ENCODE measurements around the gene RGS5. TPM values are rescaled to one million over a fixed set of nuclear protein-coding genes. Genes with fewer than 3 reads are reported as not detected.

RGS5 gene
- polyA plus RNA-seq, 1 donor (not counting 4 experiments of a cell fraction or from before 2014, with no cell fraction given): 4.1 TPM

- Histone ChIP-seq H3K27me3 (ENCODE audit: control insufficient read depth, extremely low read depth, insufficient read depth, low read length) (no peaks in the 10 kb centered on the region), H3K9ac (ENCODE audit: control insufficient read depth, extremely low read depth, insufficient read depth, low read length) (no peak overlapping the region), H2AFZ (ENCODE audit: control insufficient read depth, low read length) (no peak overlapping the region), H3K9me3 (ENCODE audit: control insufficient read depth, low read depth, low read length) (no peaks in the 10 kb centered on the region), H3K9me1 (ENCODE audit: control insufficient read depth, extremely low read depth, insufficient read depth, low read length) (no peaks in the 10 kb centered on the region), H3K36me3 (ENCODE audit: control insufficient read depth in 2 of 2, extremely low read depth in 1 of 2, insufficient read depth in 2 of 2, low read length in 2 of 2) (no peaks in the 10 kb centered on the region), H3K4me1 (ENCODE audit: control insufficient read depth, extremely low read depth, insufficient read depth, low read length) (no peaks in the 10 kb centered on the region), H4K20me1 (ENCODE audit: control insufficient read depth, extremely low read depth, insufficient read depth, low read length) (no peaks in the 10 kb centered on the region), H3K79me2 (ENCODE audit: control insufficient read depth, insufficient read depth, low read length) (no peaks in the 10 kb centered on the region), H3K4me3 (ENCODE audit: control insufficient read depth in 2 of 3, extremely low read depth in 1 of 3, insufficient read depth in 2 of 3, low read depth in 1 of 3, low read length in 3 of 3) (no peak overlapping the region), H3K27ac (ENCODE audit: control insufficient read depth, insufficient read depth, low read length) (no peak overlapping the region), H3K4me2 (ENCODE audit: control insufficient read depth, extremely low read depth, insufficient read depth, low read depth, low read length) (no peak overlapping the region)
- DNase-seq (ENCODE audit: low read depth, low spot score) (no peak), FAIRE-seq (no peak)
- TF ChIP-seq EZH2 (IDR thresholded peaks at IDR 0.05; ENCODE audit: low read length): no peak
- TF ChIP-seq CTCF (optimal IDR thresholded peaks at IDR 0.05 in 1 of 3, IDR thresholded peaks at IDR 0.05 in 1 of 3, conservative IDR thresholded peaks at IDR 0.05 in 1 of 3; ENCODE audit: extremely low read depth in 1 of 3, insufficient read depth in 2 of 3, low read length in 3 of 3): no peak
- dilution Hi-C loops (cut with MboI; ENCODE audit: extremely low pct_ligation_motif_present, low sequenced_read_pairs): no loop called here
These were observed 77.9 kb downstream of the RGS5 start for GRCh38 chr1:163124812-163125211.

- Histone ChIP-seq H3K9me1 (ENCODE audit: control insufficient read depth, extremely low read depth, insufficient read depth, low read length) (no peaks in the 10 kb centered on the region), H3K36me3 (ENCODE audit: control insufficient read depth in 2 of 2, extremely low read depth in 1 of 2, insufficient read depth in 2 of 2, low read length in 2 of 2) (no peaks in the 10 kb centered on the region), H3K9me3 (ENCODE audit: control insufficient read depth, low read depth, low read length) (no peaks in the 10 kb centered on the region), H3K9ac (ENCODE audit: control insufficient read depth, extremely low read depth, insufficient read depth, low read length) (no peak overlapping the region), H2AFZ (ENCODE audit: control insufficient read depth, low read length) (no peak overlapping the region), H3K79me2 (ENCODE audit: control insufficient read depth, insufficient read depth, low read length) (no peaks in the 10 kb centered on the region), H4K20me1 (ENCODE audit: control insufficient read depth, extremely low read depth, insufficient read depth, low read length) (no peaks in the 10 kb centered on the region), H3K4me3 (ENCODE audit: control insufficient read depth in 2 of 3, extremely low read depth in 1 of 3, insufficient read depth in 2 of 3, low read depth in 1 of 3, low read length in 3 of 3) (no peak overlapping the region), H3K4me1 (ENCODE audit: control insufficient read depth, extremely low read depth, insufficient read depth, low read length) (no peaks in the 10 kb centered on the region), H3K27me3 (ENCODE audit: control insufficient read depth, extremely low read depth, insufficient read depth, low read length) (no peaks in the 10 kb centered on the region), H3K4me2 (ENCODE audit: control insufficient read depth, extremely low read depth, insufficient read depth, low read depth, low read length) (no peak overlapping the region), H3K27ac (ENCODE audit: control insufficient read depth, insufficient read depth, low read length) (no peak overlapping the region)
- FAIRE-seq: no peak
- dilution Hi-C loops (cut with MboI; ENCODE audit: extremely low pct_ligation_motif_present, low sequenced_read_pairs): no loop called here
- no peak for DNase-seq (ENCODE audit: low read depth, low spot score)
- TF ChIP-seq EZH2 (IDR thresholded peaks at IDR 0.05; ENCODE audit: low read length) (no peak), CTCF (optimal IDR thresholded peaks at IDR 0.05 in 1 of 3, IDR thresholded peaks at IDR 0.05 in 1 of 3, conservative IDR thresholded peaks at IDR 0.05 in 1 of 3; ENCODE audit: extremely low read depth in 1 of 3, insufficient read depth in 2 of 3, low read length in 3 of 3) (no peak)
These were observed 82.3 kb downstream of the RGS5 start for GRCh38 chr1:163120372-163120771.
